ENCODE data around the gene PIK3CA.

GRCh38 chr3:179172546-179172945, 24.4 kb downstream of the PIK3CA start:
- no peak for TF ChIP-seq CTCF (IDR thresholded peaks at IDR 0.05)
- TF ChIP-seq EZH2 (IDR thresholded peaks at IDR 0.05) = no peak
